CD4-positive, alpha-beta memory T cell (primary cell): ENCODE measurements around the gene KPTN. TPM values are rescaled to one million over a fixed set of nuclear protein-coding genes. Genes with fewer than 3 reads are reported as not detected.

ENCODE experiments used
- CTCF ChIA-PET: fragments of 350-600 bp; sonication (Branson Sonifier 250); formaldehyde crosslinking; loops from one replicate; lab custom pipeline; 2021; ENCODE audit warnings: inconsistent platforms; ENCODE audit not compliant: partially characterized antibody; lab: Charles Lee
- POLR2A ChIA-PET: fragments of 350-600 bp; sonication (Branson Sonifier 250); formaldehyde crosslinking; loops from one replicate; lab custom pipeline; 2021; ENCODE audit not compliant: partially characterized antibody; lab: Charles Lee
- DNase-seq, 5 donors: peaks; one replicate each; pipeline versions ENCODE4 v3.0.0 to v3.0.0-alpha.2; 2020 to 2022; ENCODE audit warnings: mixed read lengths in 1 of 5
- H3K27ac ChIP-seq: one replicate; pipeline ENCODE4 v1.7.0; 2013; ENCODE audit warnings: low read depth, low read length
- H3K27me3 ChIP-seq: 2 replicates; pipeline ENCODE4 v1.7.0; 2013; ENCODE audit warnings: mild to moderate bottlenecking, low read length, moderate library complexity; ENCODE audit not compliant: insufficient read depth
- H3K36me3 ChIP-seq: 2 replicates; pipeline ENCODE4 v1.7.0; 2013; ENCODE audit warnings: mild to moderate bottlenecking, low read length, moderate library complexity; ENCODE audit not compliant: insufficient read depth
- H3K4me1 ChIP-seq: 2 replicates; pipeline ENCODE4 v1.7.0; 2013; ENCODE audit warnings: mild to moderate bottlenecking, low read length, moderate library complexity; ENCODE audit not compliant: insufficient read depth
- H3K4me3 ChIP-seq, 2 donors: one replicate each; pipeline ENCODE4 v1.7.0; 2013; ENCODE audit warnings: low read length in 2 of 2, mild to moderate bottlenecking in 1 of 2
- H3K9me3 ChIP-seq, 2 donors: one replicate each; pipeline ENCODE4 v1.7.0; 2013; ENCODE audit warnings: low read length in 2 of 2, control low read depth in 1 of 2; ENCODE audit not compliant: control insufficient read depth in 1 of 2
- H3K27ac Mint-ChIP-seq, 7 donors: one replicate each; pipeline ENCODE4 v1.8.0; 2020 to 2021; ENCODE audit warnings: mixed read lengths in 7 of 7, mild to moderate bottlenecking in 6 of 7, inconsistent platforms in 3 of 7, moderate library complexity in 3 of 7
- H3K27me3 Mint-ChIP-seq, 2 donors: one replicate each; pipeline ENCODE4 v1.8.0; 2020 to 2021; ENCODE audit warnings: mixed read lengths in 2 of 2
- H3K36me3 Mint-ChIP-seq, 2 donors: one replicate each; pipeline ENCODE4 v1.8.0; 2020 to 2021; ENCODE audit warnings: mixed read lengths in 2 of 2, inconsistent platforms in 1 of 2, mild to moderate bottlenecking in 1 of 2
- H3K4me1 Mint-ChIP-seq, 4 donors: one replicate each; pipeline ENCODE4 v1.8.0; 2020 to 2021; ENCODE audit warnings: mixed read lengths in 4 of 4, mild to moderate bottlenecking in 1 of 4
- H3K4me3 Mint-ChIP-seq, 8 donors: one replicate each; pipeline ENCODE4 v1.8.0; 2020 to 2021; ENCODE audit warnings: mixed read lengths in 8 of 8, mild to moderate bottlenecking in 7 of 8, moderate library complexity in 6 of 8, inconsistent platforms in 3 of 8
- H3K9me3 Mint-ChIP-seq, 8 donors: one replicate each; pipeline ENCODE4 v1.8.0; 2020 to 2021; ENCODE audit warnings: mixed read lengths in 8 of 8, mild to moderate bottlenecking in 5 of 8, inconsistent platforms in 3 of 8, moderate library complexity in 1 of 8
- intact Hi-C: fragments of 100-400 bp; cut with micrococcal nuclease; formaldehyde crosslinking; loops from one replicate; pipeline ENCODE4 v1.15.1; 2023
- polyA plus RNA-seq, 2 donors: library from polyadenylated mRNA; unstranded; fragments of 300-500 nt; fragmentation: Illumina TruSeq; gene quantifications; one replicate each; pipeline ENCODE4 v1.2.3, GENCODE V29; 2021
- total RNA-seq, 2 experiments: library from RNA; stranded (reverse); gene quantifications; one replicate each; pipeline ENCODE4 v1.2.3, GENCODE V29; 2021

KPTN gene
- total and polyA plus RNA-seq, 4 experiments from 2014 or later: 4.0 to 10.6 (median 4.6) TPM

DNA sequence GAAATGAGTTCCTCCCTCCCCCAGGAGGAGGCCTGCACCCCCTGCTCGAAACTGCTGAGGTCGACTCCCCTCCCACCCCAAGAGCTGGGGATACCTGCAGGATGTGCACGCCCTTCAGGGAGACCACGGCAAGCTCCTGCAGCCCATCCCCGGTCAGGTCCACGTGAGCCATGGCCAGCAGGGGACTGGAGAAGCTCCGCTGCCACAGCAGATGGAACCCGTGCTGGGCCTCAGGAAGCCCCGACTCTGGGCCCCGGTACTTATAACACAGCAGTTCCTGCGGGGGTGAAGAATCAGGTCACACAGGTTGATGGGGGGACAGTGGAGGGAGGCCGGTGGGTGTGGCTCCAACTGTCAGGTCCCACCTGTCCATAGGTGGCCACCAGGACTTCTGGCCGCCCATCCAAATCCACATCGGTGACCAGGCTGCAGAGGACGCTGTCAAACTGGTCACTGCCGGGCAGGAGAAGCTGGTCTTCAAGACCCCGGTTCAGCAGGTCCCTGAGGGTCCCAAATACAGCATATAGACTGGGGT, 7.5 kb downstream of the KPTN start:
- no peak for DNase-seq
- Histone ChIP-seq H3K27me3 (peaks cover 7% of the 10 kb centered on the region), H3K36me3 (no peaks in the 10 kb centered on the region), H3K27ac (no peak overlapping the region), H3K9me3 (no peaks in the 10 kb centered on the region), H3K4me1 (peaks cover 8% of the 10 kb centered on the region), H3K4me3 (no peak overlapping the region)
- H3K4me1 Mint-ChIP-seq: peaks cover 2 to 6% (median 5%) of the 10 kb centered on the region in 4 donors
- POLR2A ChIA-PET: no interaction called here
- CTCF ChIA-PET: interaction anchor here (1.3 kb wide), 1 partner anchor 40 kb away, joined by 5 read pairs; no protein-coding TSS in a partner anchor
- H3K4me3 Mint-ChIP-seq: no peak overlapping the region
- H3K27ac Mint-ChIP-seq: no peak overlapping the region
- intact Hi-C loops: no loop called here
- H3K36me3 Mint-ChIP-seq: no peaks in the 10 kb centered on the region
- peaks cover 8 to 13% of the 10 kb centered on the region in 2 donors for H3K27me3 Mint-ChIP-seq
- H3K9me3 Mint-ChIP-seq: peaks cover 0 to 2% (median 0%) of the 10 kb centered on the region in 8 donors

DNA sequence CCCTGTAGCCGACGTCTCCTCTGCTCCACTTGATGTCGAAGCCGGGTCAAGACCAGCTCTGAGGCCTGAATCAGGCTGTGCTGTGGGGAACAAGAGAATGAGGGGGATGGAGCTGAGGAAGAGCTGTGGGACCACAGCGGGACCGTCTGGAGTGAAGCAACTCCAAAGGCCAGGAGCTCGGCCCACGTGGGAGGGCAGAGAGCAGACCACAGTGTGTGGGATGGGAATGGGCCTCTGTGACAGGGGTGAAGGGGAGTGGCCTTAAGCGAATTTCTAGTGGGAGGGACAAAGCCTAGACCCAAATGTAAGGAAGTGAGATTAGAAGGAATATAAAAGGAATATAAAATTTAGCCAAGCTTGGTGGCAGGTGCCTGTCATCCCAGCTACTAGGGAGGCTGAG, 8.6 kb downstream of the KPTN start:
- peaks cover 14 to 21% of the 10 kb centered on the region in 2 donors for H3K27me3 Mint-ChIP-seq
- no peak overlapping the region for H3K4me3 ChIP-seq
- peaks cover 12% of the 10 kb centered on the region for H3K4me1 ChIP-seq
- H3K36me3 Mint-ChIP-seq: no peaks in the 10 kb centered on the region
- H3K27me3 ChIP-seq: peaks cover 16% of the 10 kb centered on the region
- ChIA-PET POLR2A (interaction anchor here (0.8 kb wide), 1 partner anchor 9 kb away, joined by 3 read pairs; the partner anchor contains the start of gene KPTN), CTCF (interaction anchor here (1.2 to 1.3 kb wide), 2 partner anchors 8 to 39 kb away, joined by 3 to 5 read pairs; partner anchors contain the start of gene KPTN)
- peaks cover 8 to 12% (median 10%) of the 10 kb centered on the region in 4 donors for H3K4me1 Mint-ChIP-seq
- no peak overlapping the region for H3K27ac ChIP-seq
- no peak overlapping the region for H3K27ac Mint-ChIP-seq
- intact Hi-C loops: no loop called here
- no peaks in the 10 kb centered on the region for H3K9me3 ChIP-seq
- H3K4me3 Mint-ChIP-seq: no peak overlapping the region
- DNase-seq: no peak
- H3K36me3 ChIP-seq: no peaks in the 10 kb centered on the region
- peaks cover 0 to 2% (median 0%) of the 10 kb centered on the region in 8 donors for H3K9me3 Mint-ChIP-seq

DNA sequence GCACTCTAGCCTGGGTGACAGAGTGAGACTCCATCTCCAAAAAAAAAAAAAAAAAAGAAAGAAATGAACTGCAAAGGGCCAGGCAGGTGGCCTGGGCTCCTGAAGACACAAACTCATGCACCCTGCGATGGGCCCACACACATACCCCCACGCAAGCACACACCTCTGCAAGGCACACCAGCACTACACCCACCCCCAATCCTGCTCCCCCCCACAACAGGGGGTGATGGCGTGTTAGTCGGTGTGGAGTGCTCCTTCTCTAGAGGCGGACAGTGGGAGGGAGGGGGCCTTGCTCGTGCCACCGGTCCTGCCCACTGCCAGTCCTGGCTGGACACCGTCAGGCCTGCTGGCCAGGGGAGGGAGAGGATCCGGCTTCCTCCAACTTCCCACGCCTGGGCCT, 10.7 kb downstream of the KPTN start:
- Histone ChIP-seq H3K4me3 (no peak overlapping the region), H3K9me3 (no peaks in the 10 kb centered on the region), H3K27me3 (peaks cover 37% of the 10 kb centered on the region), H3K36me3 (no peaks in the 10 kb centered on the region), H3K27ac (no peak overlapping the region), H3K4me1 (peaks cover 12% of the 10 kb centered on the region)
- intact Hi-C loops: no loop called here
- no peak overlapping the region for H3K27ac Mint-ChIP-seq
- H3K4me1 Mint-ChIP-seq: peaks cover 10 to 14% (median 11%) of the 10 kb centered on the region in 4 donors
- H3K9me3 Mint-ChIP-seq: peaks cover 0 to 2% (median 0%) of the 10 kb centered on the region in 8 donors
- no peak overlapping the region for H3K4me3 Mint-ChIP-seq
- ChIA-PET POLR2A (no interaction called here), CTCF (no interaction called here)
- DNase-seq: no peak
- H3K27me3 Mint-ChIP-seq: peaks cover 32 to 33% of the 10 kb centered on the region in 2 donors
- H3K36me3 Mint-ChIP-seq: no peaks in the 10 kb centered on the region

DNA sequence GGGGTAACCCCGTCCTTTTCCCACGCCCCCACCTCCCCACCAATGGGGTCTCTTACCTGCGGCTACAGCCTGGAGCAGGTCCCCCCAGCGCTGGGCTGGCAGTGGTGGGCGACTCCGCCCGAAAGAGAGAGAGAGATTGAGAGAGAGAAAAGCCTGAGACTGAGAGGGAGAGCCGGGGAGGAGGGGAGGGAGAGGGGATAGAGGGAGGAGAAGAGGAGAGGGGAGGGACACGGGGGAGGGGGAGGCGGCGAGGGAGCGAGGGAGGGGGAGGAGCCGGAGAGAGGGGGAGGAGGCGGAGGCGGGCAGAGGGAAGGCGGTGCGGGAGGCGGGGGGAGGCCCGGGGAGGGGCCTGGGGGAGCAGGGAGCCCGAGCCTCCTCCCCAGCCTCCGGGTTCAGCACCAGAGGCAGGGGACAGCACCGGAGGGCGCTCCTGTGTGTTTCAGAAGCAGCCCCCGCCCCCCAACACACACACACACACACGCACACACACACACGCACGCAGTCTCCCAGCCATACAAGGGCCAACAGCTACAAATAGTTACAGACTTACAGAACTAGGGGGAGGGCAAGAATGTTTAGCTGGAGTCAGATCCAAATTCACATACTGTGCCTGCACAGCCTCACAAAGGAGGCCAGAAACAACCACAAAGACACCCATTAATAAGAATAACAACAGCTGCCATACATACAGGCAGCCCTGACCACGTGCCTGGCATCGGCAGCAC, 12.1 kb downstream of the KPTN start, which contains the start of gene SLC8A2:
SLC8A2 (minus strand) TSS at position 161 of the 725 bp plus-strand sequence. CDS start 5,490 bp downstream, outside the sequence.
- Mint-ChIP-seq H3K4me1 (peaks cover 10 to 14% (median 11%) of the 10 kb centered on the region in 4 donors), H3K9me3 (peaks cover 0 to 2% (median 0%) of the 10 kb centered on the region in 8 donors), H3K27ac (peak within 1 kb of the TSS in 4 of 7 donors; percentile 64 to 85 (median 76)), H3K36me3 (no peaks in the 10 kb centered on the region), H3K4me3 (peak within 1 kb of the TSS in 5 of 8 donors; percentile 18 to 66 (median 52)), H3K27me3 (peaks cover 41% of the 10 kb centered on the region in 2 donors)
- ChIA-PET CTCF (no interaction called here), POLR2A (interaction anchor here (1.2 kb wide), 1 partner anchor 12 kb away, joined by 5 read pairs; the partner anchor contains the start of gene KPTN)
- H3K27ac ChIP-seq: no peak within 1 kb of the TSS
- no peak within 1 kb of the TSS for H3K4me3 ChIP-seq
- peak; percentile 61 to 82 (median 71) for DNase-seq
- H3K36me3 ChIP-seq: no peaks in the 10 kb centered on the region
- intact Hi-C loops: no loop called here
- H3K4me1 ChIP-seq: peaks cover 12% of the 10 kb centered on the region
- H3K9me3 ChIP-seq: no peaks in the 10 kb centered on the region
- peaks cover 37% of the 10 kb centered on the region for H3K27me3 ChIP-seq

DNA sequence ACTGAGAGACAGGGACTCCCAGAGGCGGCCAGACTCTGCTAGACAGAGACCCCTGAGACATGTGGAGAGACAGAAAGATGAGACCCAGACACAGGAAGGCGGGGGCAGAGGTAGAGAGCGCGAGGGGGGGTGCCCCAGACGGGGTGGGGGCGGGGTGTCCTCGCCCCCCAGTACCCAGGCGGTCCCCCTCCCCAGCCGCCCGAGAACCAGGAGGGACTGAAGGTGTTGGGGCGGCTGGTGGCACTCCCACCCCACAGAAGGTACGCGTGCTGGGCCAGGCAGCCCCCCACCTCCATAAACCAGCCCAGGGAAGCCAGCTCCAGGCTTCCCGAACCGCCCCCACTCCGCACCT, 12.7 kb downstream of the KPTN start:
- Mint-ChIP-seq H3K36me3 (no peaks in the 10 kb centered on the region), H3K4me1 (peaks cover 10 to 14% (median 11%) of the 10 kb centered on the region in 4 donors), H3K9me3 (peaks cover 0 to 2% (median 0%) of the 10 kb centered on the region in 8 donors), H3K27me3 (peaks cover 41 to 43% of the 10 kb centered on the region in 2 donors), H3K27ac (peak overlapping the region in 1 of 7 donors; percentile 78), H3K4me3 (peak overlapping the region in 5 of 8 donors; percentile 18 to 60 (median 42))
- Histone ChIP-seq H3K36me3 (no peaks in the 10 kb centered on the region), H3K9me3 (no peaks in the 10 kb centered on the region), H3K27me3 (peaks cover 37% of the 10 kb centered on the region), H3K4me1 (peaks cover 12% of the 10 kb centered on the region), H3K27ac (no peak overlapping the region), H3K4me3 (no peak overlapping the region)
- intact Hi-C loops: no loop called here
- ChIA-PET CTCF (no interaction called here), POLR2A (no interaction called here)
- no peak for DNase-seq

DNA sequence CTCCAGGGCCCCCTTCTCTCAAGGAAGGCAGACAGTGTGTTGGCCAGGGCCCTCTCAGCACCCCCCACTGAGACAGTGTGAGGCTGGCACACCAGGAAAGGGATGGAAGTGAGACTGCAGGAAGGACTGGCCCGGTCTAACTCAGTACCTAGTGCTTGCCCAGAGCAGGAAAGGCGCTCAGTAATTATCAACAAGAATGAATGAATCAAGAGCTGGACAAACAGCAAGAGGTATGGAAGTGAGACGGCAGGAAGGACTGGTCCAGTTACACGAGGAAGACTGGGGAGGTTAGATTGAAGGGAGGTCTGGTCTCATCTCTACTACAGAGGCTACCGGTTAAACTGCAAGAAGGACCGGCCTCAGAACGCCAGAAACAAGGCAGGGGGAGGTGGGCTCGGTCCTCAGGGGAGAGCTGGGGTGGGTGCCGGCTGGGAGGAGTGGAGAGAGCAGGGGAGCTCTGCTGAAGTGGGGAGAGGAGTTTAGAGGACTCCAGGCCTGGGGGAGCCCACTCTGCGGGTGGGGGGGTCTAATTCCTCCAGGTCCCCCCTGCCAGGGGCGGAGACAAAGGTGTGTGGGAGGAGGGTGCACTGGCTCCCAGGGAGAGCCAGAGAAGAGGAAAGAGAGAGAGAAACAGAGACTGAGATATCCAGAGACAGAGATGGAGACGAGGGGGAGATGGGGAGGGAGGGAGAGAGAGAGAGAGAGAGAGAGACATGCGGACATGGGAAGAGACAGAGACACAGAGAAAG, 13.4 kb downstream of the KPTN start:
- H3K27me3 Mint-ChIP-seq: peaks cover 42 to 48% of the 10 kb centered on the region in 2 donors
- Histone ChIP-seq H3K9me3 (no peaks in the 10 kb centered on the region), H3K27ac (no peak overlapping the region), H3K4me1 (peaks cover 12% of the 10 kb centered on the region), H3K36me3 (no peaks in the 10 kb centered on the region), H3K4me3 (no peak overlapping the region), H3K27me3 (peaks cover 37% of the 10 kb centered on the region)
- DNase-seq: no peak
- peak overlapping the region in 3 of 8 donors; percentile 32 to 60 (median 42) for H3K4me3 Mint-ChIP-seq
- H3K36me3 Mint-ChIP-seq: no peaks in the 10 kb centered on the region
- H3K4me1 Mint-ChIP-seq: peaks cover 10 to 14% (median 11%) of the 10 kb centered on the region in 4 donors
- H3K27ac Mint-ChIP-seq: peak overlapping the region in 1 of 7 donors; percentile 78
- CTCF ChIA-PET: no interaction called here
- intact Hi-C loops: no loop called here
- POLR2A ChIA-PET: no interaction called here
- H3K9me3 Mint-ChIP-seq: peaks cover 0 to 2% (median 0%) of the 10 kb centered on the region in 8 donors
